Thymus (tissue), 11 donors: ENCODE data around the gene CRYGD. TPM values are rescaled to one million over a fixed set of nuclear protein-coding genes. Genes with fewer than 3 reads are reported as not detected.

ENCODE experiments used
- DNase-seq, 9 donors: peaks; one replicate each; pipeline ENCODE4 v3.0.0-alpha.2; 2013; ENCODE audit warnings: low spot score in 9 of 9, low read depth in 6 of 9, missing footprints in 1 of 9
- H3K27ac ChIP-seq, 2 donors: one replicate each; pipeline ENCODE4 v1.5.1; 2013; ENCODE audit warnings: control low read depth in 1 of 2, low read depth in 1 of 2, low read length in 1 of 2, mild to moderate bottlenecking in 1 of 2, moderate library complexity in 1 of 2
- H3K27me3 ChIP-seq, 2 donors: one replicate each; pipeline ENCODE4 v1.5.1; 2013; ENCODE audit warnings: low read length in 1 of 2; ENCODE audit not compliant: control insufficient read depth in 2 of 2, insufficient read depth in 1 of 2
- H3K36me3 ChIP-seq, 2 donors: one replicate each; pipeline ENCODE4 v1.5.1; 2013; ENCODE audit warnings: low read length in 1 of 2, mild to moderate bottlenecking in 1 of 2, moderate library complexity in 1 of 2; ENCODE audit not compliant: control insufficient read depth in 2 of 2, insufficient read depth in 2 of 2
- H3K4me1 ChIP-seq, 2 donors: one replicate each; pipeline ENCODE4 v1.5.1; 2013; ENCODE audit warnings: low read length in 2 of 2; ENCODE audit not compliant: control insufficient read depth in 2 of 2, insufficient read depth in 2 of 2
- H3K4me3 ChIP-seq, 2 donors: one replicate each; pipeline ENCODE4 v1.5.1; 2013; ENCODE audit warnings: low read length in 2 of 2, control low read depth in 1 of 2, mild to moderate bottlenecking in 1 of 2
- H3K9me3 ChIP-seq, 2 donors: one replicate each; pipeline ENCODE4 v1.5.1; 2013; ENCODE audit warnings: low read length in 1 of 2, mild to moderate bottlenecking in 1 of 2; ENCODE audit not compliant: control insufficient read depth in 2 of 2, insufficient read depth in 1 of 2
- WGBS: extraction: QIAGEN DNeasy Blood & Tissue Kit; methylation state at CpG from one replicate; pipeline ENCODE4 v1.1.7; 2013; 5-methylcytosine and 5-hydroxymethylcytosine counted together
- polyA plus RNA-seq: library from polyadenylated mRNA; stranded (reverse); fragments of 200-250 nt; gene quantifications from one replicate; pipeline ENCODE4 v1.2.3, GENCODE V29; 2013
- total RNA-seq: library from RNA; stranded (reverse); fragments of 120-200 nt; gene quantifications from one replicate; pipeline ENCODE4 v1.2.4, GENCODE V29; 2013
- donor health status: healthy.

The CRYGD gene
- total and polyA plus RNA-seq, 2 donors, result 0.27 TPM; not detected in 1

DNA sequence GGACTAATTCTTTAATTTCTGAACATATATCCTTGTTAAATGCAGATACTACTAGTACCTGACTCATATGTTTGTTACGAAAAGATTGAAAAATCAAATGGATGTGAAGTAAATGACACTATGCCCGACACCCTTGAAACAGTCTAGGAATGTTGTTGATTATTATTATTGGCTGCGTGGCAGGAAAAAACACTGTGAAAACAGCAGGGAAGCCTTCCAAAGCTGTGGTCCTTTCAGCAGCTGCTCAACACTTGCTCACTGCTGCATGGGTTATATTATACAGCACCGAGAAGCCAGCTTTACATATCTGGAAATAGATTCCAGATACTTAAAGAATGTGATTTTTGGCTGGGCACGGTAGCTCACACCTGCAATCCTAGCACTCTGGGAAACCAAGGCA lies 26.5 kb downstream of the CRYGD start:
- DNase-seq, result no peak
- no peak overlapping the region for H3K27ac ChIP-seq
- no peak overlapping the region for H3K4me3 ChIP-seq
- no peaks in the 10 kb centered on the region for H3K36me3 ChIP-seq
- no peaks in the 10 kb centered on the region for H3K9me3 ChIP-seq
- peaks cover 0 to 7% of the 10 kb centered on the region in 2 donors for H3K4me1 ChIP-seq
- no peaks in the 10 kb centered on the region for H3K27me3 ChIP-seq
- 96% methylated on average over 5 of the region's 5 CpGs for WGBS

DNA sequence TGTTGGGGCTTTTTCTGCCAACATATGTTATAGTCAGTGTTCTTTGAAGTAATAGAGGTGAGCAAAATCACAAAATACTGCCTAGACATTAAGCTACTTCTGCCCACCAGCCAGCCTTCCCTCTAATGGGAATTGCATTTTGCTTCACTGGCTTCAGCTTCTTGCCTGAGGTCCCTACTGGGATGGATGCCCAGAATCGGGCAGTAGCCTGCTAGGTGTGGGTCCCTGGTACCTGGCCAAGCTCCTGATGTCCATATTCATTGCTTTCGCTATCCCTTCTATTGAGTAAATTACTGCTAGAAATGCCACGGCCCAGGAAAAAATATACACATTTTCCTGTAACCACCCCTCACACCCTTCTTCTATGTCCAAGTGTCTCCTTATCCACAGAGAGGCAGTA lies 27.0 kb downstream of the CRYGD start:
- Histone ChIP-seq H3K27me3 (no peaks in the 10 kb centered on the region), H3K9me3 (no peaks in the 10 kb centered on the region), H3K4me1 (peaks cover 0 to 7% of the 10 kb centered on the region in 2 donors), H3K27ac (no peak overlapping the region), H3K4me3 (no peak overlapping the region), H3K36me3 (no peaks in the 10 kb centered on the region)
- DNase-seq, result no peak
- 94% methylated on average over 3 of the region's 3 CpGs for WGBS

DNA sequence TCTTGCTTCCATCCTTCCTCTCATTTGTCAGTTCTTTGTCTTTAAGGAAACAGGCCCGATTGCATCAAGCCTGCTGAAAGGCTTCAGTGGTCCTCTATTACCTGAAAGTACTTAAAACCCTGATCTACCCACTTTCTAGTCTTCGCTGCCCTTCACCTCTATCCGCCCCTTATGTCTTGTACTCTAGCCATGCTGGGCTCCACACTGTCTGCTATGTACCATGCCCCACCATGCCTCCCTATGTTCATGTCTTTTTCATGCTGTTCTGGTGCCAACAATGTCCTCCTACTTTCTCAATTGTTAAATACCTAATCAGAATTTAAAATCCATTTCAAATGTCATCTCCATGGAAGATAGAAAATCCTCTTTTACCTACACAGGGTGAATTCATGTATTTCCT lies 28.2 kb downstream of the CRYGD start:
- H3K27ac ChIP-seq, result no peak overlapping the region
- H3K9me3 ChIP-seq, result no peaks in the 10 kb centered on the region
- WGBS, result 92% methylated on average over 3 of the region's 3 CpGs
- no peaks in the 10 kb centered on the region for H3K27me3 ChIP-seq
- H3K4me1 ChIP-seq, result peaks cover 0 to 2% of the 10 kb centered on the region in 2 donors
- H3K36me3 ChIP-seq, result no peaks in the 10 kb centered on the region
- no peak overlapping the region for H3K4me3 ChIP-seq
- no peak for DNase-seq

DNA sequence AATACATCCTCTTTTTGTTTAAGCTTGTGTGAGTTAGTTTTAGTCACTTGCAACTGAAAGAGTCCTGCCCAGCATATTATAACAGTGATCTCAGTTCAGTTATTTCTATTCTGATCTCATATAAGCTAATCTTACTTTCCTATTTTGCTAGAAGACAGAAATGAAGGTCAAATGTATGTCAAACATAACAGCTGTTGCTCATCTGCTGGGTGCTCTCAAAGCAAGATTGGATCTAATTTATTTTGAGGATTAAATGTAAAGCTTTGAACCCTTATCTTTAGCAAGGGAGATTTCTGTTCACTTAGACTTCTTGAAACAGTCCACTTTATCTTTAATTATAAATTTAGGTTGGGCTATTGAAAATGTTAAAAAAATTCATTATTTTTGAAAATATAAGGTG lies 31.2 kb downstream of the CRYGD start:
- Histone ChIP-seq H3K36me3 (no peaks in the 10 kb centered on the region), H3K9me3 (no peaks in the 10 kb centered on the region), H3K27ac (no peak overlapping the region), H3K4me1 (no peaks in the 10 kb centered on the region), H3K4me3 (no peak overlapping the region), H3K27me3 (no peaks in the 10 kb centered on the region)
- DNase-seq, result no peak

DNA sequence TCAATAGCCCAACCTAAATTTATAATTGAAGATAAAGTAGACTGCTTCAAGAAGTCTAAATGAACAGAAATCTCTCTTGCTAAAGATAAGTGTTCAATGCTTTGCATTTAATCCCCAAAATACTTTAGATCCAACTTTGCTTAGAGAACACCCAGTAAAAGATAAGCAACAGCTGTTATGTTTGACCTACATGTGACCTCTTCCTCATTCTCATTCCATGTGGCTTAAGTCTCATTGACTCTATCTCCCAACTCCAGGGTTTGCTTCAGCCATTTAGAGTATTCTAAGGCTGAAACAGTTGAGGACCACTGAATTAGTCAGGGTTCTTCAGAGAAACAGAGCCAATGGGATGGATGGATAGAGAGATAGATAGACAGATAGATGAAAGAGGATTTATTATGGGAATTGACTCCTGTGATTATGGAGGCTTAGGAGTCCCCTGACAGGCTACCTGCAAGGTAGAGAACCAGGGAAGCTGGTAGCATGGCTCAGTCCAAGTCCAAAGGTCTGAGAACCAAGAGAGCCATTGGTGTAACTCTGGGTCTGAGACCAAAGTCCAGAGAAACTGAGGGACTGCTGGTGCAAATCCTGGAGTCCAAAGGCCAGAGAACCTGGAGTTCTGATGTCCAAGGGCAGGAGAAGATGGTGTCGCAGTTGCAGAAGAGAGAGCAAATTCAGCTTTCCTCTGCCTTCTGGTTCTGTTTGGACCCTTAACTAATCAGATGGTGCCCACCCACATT lies 32.1 kb downstream of the CRYGD start:
- H3K4me1 ChIP-seq, result no peaks in the 10 kb centered on the region

DNA sequence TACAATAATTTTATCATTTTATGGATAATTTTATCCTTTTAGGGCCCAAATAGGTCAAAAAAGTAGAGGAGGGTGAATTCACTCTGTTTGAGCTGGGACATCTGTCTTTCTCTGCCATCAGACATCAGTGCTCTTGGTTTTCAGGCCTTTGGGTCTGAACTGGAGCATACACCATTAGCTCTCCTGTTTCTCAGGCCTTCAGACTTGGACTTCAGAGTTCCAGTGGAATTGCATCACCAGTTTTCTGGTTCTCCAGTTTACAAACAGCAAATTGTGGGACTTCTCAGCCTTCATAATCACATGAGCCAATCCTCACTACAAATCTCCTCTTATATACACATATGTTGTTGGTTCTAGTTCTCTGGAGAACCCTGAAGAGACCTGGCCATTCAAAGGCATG lies 33.9 kb downstream of the CRYGD start:
- Histone ChIP-seq H3K4me3 (no peak overlapping the region), H3K4me1 (no peaks in the 10 kb centered on the region), H3K27ac (no peak overlapping the region), H3K27me3 (no peaks in the 10 kb centered on the region), H3K36me3 (no peaks in the 10 kb centered on the region), H3K9me3 (no peaks in the 10 kb centered on the region)
- no peak for DNase-seq

More for the DNA sequence above, 32.1 kb downstream of the CRYGD start:
- H3K27me3 ChIP-seq, result no peaks in the 10 kb centered on the region
- H3K4me3 ChIP-seq, result no peak overlapping the region
- no peaks in the 10 kb centered on the region for H3K36me3 ChIP-seq
- no peak for DNase-seq
- no peak overlapping the region for H3K27ac ChIP-seq
- 100% methylated on average over 1 of the region's 1 CpG for WGBS
- H3K9me3 ChIP-seq, result no peaks in the 10 kb centered on the region

DNA sequence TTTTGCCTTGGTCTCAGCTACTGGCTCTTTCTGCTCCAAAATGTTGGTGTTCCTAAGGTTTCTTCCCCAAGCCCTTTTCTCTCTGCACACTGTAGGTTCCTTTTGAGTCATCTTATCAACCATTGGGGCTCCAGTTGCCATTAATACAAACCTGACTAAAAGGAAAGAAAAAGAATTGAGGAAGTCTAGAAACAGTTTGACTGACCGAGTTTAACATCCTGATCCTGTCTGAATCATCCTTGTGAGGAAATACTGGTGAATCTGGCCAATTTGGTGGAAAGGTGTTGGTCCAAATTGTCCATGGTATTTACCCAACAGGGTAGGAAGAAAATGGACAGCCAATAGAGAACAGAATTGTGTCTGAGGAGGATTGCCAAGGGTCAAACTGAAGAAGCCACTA lies 38.3 kb downstream of the CRYGD start:
- Histone ChIP-seq H3K27me3 (no peaks in the 10 kb centered on the region), H3K4me3 (no peak overlapping the region), H3K27ac (no peak overlapping the region), H3K36me3 (no peaks in the 10 kb centered on the region), H3K4me1 (no peaks in the 10 kb centered on the region), H3K9me3 (no peaks in the 10 kb centered on the region)
- DNase-seq, result no peak
- WGBS, result 37% methylated on average over 1 of the region's 1 CpG

DNA sequence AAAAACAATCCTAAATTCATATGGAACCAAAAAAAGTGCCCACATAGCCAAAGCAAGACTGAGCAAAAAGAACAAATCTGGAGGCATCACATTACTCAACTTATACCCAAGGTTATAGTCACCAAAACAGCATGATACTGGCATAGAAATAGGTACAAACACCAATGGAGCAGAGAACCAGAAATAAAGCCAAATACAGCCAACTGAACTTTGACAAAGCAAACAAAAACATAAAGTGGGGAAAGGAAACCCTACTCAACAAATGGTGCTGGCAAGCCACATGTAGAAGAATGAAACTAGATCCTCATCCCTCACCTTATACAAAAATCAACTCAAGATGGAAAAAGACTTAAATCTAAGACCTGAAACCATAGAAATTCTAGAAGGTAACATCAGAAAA lies 40.5 kb downstream of the CRYGD start:
- DNase-seq, result no peak

DNA sequence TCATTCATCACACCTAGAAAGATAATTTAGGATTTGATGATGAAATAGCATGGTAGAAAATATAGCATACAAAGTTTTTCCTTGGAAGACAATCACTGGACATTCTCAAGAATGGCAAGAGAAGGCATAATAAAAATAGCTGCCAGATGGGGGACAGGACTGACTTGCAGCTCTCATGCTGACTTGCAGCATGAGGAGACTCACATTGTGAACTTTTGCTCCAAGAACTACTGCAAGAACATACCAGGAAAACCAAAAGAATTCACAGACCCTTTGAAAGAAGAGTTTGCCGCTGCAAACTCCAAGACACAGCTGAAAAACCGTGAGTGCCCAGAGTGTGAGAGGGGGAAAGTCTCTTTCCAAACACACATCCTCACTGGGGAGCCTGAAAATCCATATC lies 47.0 kb downstream of the CRYGD start:
- H3K9me3 ChIP-seq, result no peaks in the 10 kb centered on the region
- no peaks in the 10 kb centered on the region for H3K27me3 ChIP-seq
- DNase-seq, result no peak
- H3K27ac ChIP-seq, result no peak overlapping the region
- no peak overlapping the region for H3K4me3 ChIP-seq
- 95% methylated on average over 2 of the region's 2 CpGs for whole genome bisulfite sequencing
- no peaks in the 10 kb centered on the region for H3K4me1 ChIP-seq
- H3K36me3 ChIP-seq, result no peaks in the 10 kb centered on the region

More for the DNA sequence above, 40.5 kb downstream of the CRYGD start:
- Histone ChIP-seq H3K27ac (no peak overlapping the region), H3K9me3 (no peaks in the 10 kb centered on the region), H3K27me3 (no peaks in the 10 kb centered on the region), H3K4me1 (no peaks in the 10 kb centered on the region), H3K4me3 (no peak overlapping the region), H3K36me3 (no peaks in the 10 kb centered on the region)
